Right atrium auricular region (tissue), 2 donors: ENCODE measurements around the gene SCAMP2. TPM values are rescaled to one million over a fixed set of nuclear protein-coding genes. Genes with fewer than 3 reads are reported as not detected.
A peak's percentile ranks its signal among the peaks of the same experiment; 100 is the strongest.
"Not testable (repeated sequence)": the region's sequence is repeated elsewhere in the genome, so short reads cannot be mapped to it uniquely, and the experiment has no call there.

Experiments used
- DNase-seq: peaks from one replicate; pipeline ENCODE4 v3.0.0-alpha.2; 2019; ENCODE audit warnings: low spot score
- H3K27ac ChIP-seq, 2 donors: fragments of 200-600 bp; sonication (generic); 1 replicate in 1 of 2; 2 replicates in 1 of 2; pipeline ENCODE4 v1.5.1; 2016 to 2019
- H3K27me3 ChIP-seq, 2 donors: fragments of 200-600 bp; sonication (generic); one replicate each; pipeline versions ENCODE4 v1.5.1 to v1.6.0; 2017 to 2019
- H3K36me3 ChIP-seq: fragments of 200-600 bp; sonication (generic); one replicate; pipeline ENCODE4 v1.5.1; 2016
- H3K4me1 ChIP-seq, 2 donors: fragments of 200-600 bp; sonication (generic); one replicate each; pipeline versions ENCODE4 v1.5.1 to v1.6.0; 2017 to 2019
- H3K4me3 ChIP-seq, 2 donors: fragments of 200-600 bp; sonication (generic); 1 replicate in 1 of 2; 2 replicates in 1 of 2; pipeline ENCODE4 v1.5.1; 2017 to 2019; ENCODE audit warnings: mild to moderate bottlenecking in 1 of 2, moderate library complexity in 1 of 2
- H3K9me3 ChIP-seq, 2 donors: fragments of 200-600 bp; sonication (generic); one replicate each; pipeline ENCODE4 v1.5.1; 2019
- total RNA-seq, 2 donors: library from RNA; depleted of rRNA; stranded (reverse); fragments of >200 nt; gene quantifications; one replicate each; pipeline ENCODE4 v1.1.0, GENCODE V29; 2016
- TF ChIP-seq, protein P1 (sequence below), 2 donors: fragments of 200-600 bp; sonication (generic); IDR thresholded peaks; one replicate each; pipeline ENCODE4 v1.5.1; 2019; ENCODE audit warnings: antibody characterized with exemption in 2 of 2

SCAMP2 gene, protein sequence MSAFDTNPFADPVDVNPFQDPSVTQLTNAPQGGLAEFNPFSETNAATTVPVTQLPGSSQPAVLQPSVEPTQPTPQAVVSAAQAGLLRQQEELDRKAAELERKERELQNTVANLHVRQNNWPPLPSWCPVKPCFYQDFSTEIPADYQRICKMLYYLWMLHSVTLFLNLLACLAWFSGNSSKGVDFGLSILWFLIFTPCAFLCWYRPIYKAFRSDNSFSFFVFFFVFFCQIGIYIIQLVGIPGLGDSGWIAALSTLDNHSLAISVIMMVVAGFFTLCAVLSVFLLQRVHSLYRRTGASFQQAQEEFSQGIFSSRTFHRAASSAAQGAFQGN
- total RNA-seq: 10 to 100 TPM; 72.3 to 80.9 TPM

GRCh38 chr15:74873036-74873755, at the start of gene SCAMP2:
Gene SCAMP2, minus strand, starts transcription at chr15:74873365. Its CDS starts 110 bp downstream, at chr15:74873255.
- Histone ChIP-seq H3K27me3 (no peaks in the 10 kb centered on the region), H3K27ac (peak within 1 kb of the TSS; percentile 76 to 93), H3K36me3 (no peaks in the 10 kb centered on the region), H3K9me3 (no peaks in the 10 kb centered on the region), H3K4me3 (peak within 1 kb of the TSS; percentile 61 to 76), H3K4me1 (peaks cover 0 to 51% of the 10 kb centered on the region in 2 donors)
- TF ChIP-seq, protein P1, sequence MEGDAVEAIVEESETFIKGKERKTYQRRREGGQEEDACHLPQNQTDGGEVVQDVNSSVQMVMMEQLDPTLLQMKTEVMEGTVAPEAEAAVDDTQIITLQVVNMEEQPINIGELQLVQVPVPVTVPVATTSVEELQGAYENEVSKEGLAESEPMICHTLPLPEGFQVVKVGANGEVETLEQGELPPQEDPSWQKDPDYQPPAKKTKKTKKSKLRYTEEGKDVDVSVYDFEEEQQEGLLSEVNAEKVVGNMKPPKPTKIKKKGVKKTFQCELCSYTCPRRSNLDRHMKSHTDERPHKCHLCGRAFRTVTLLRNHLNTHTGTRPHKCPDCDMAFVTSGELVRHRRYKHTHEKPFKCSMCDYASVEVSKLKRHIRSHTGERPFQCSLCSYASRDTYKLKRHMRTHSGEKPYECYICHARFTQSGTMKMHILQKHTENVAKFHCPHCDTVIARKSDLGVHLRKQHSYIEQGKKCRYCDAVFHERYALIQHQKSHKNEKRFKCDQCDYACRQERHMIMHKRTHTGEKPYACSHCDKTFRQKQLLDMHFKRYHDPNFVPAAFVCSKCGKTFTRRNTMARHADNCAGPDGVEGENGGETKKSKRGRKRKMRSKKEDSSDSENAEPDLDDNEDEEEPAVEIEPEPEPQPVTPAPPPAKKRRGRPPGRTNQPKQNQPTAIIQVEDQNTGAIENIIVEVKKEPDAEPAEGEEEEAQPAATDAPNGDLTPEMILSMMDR (IDR thresholded peaks at IDR 0.05): no peak
- DNase-seq: peak; percentile 94

DNA sequence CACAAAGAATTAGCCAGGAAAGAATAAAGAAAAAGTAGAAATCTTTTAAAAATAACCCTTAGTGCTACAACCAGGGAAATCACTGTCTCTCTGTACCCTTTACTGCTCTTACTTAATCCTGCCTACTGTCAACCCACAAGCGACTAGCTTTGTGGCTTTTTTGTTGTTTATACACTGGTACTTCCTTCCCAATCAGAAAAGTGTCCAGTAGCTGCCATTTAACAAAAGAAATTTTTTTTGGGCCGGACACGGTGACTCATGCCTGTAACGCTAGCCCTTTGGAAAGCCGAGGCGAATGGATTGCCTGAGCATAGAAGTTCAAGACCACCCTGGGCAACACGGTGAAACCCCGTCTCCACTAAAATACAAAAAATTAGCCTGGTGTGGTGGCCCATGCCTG, 47.3 kb upstream of the SCAMP2 start:
- TF ChIP-seq, protein P1 (IDR thresholded peaks at IDR 0.05): no peak
- Histone ChIP-seq H3K36me3 (peaks cover 96% of the 10 kb centered on the region), H3K9me3 (no peaks in the 10 kb centered on the region), H3K4me1 (no peaks in the 10 kb centered on the region), H3K27me3 (no peaks in the 10 kb centered on the region), H3K27ac (no peak overlapping the region), H3K4me3 (no peak overlapping the region)
- no peak for DNase-seq

- no peaks in the 10 kb centered on the region for H3K27me3 ChIP-seq
- no peak for DNase-seq
- H3K4me3 ChIP-seq: no peak overlapping the region
- H3K4me1 ChIP-seq: no peaks in the 10 kb centered on the region
- H3K9me3 ChIP-seq: no peaks in the 10 kb centered on the region
- H3K27ac ChIP-seq: no peak overlapping the region
- peaks cover 95% of the 10 kb centered on the region for H3K36me3 ChIP-seq
- TF ChIP-seq, protein P1 (IDR thresholded peaks at IDR 0.05): no peak
These were observed 44.5 kb upstream of the SCAMP2 start for GRCh38 chr15:74917676-74918075.

DNA sequence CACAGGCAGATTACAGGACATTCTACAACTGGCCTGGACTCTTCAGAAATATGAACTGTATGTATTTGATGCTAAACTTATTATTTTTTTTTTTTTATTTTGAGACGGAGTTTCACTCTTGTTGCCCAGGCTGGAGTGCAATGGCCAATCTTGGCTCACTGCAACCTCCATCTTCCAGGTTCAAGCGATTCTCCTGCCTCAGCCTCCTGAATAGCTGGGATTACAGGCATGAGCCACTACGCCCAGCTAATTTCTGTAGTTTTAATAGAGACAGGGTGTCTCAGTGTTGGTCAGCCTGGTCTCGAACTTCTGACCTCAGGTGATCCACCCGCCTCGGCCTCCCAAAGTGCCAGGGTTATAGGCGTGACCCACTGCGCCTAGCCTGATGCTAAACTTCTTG, 40.6 kb upstream of the SCAMP2 start:
- not testable (repeated sequence) for H3K4me3 ChIP-seq, DNase-seq, H3K27me3 ChIP-seq, H3K27ac ChIP-seq, H3K9me3 ChIP-seq, H3K4me1 ChIP-seq
- peaks cover 64% of the 10 kb centered on the region for H3K36me3 ChIP-seq

- no peak overlapping the region for H3K4me3 ChIP-seq
- DNase-seq: no peak
- no peaks in the 10 kb centered on the region for H3K9me3 ChIP-seq
- no peak overlapping the region for H3K27ac ChIP-seq
- H3K27me3 ChIP-seq: no peaks in the 10 kb centered on the region
- H3K36me3 ChIP-seq: peaks cover 57% of the 10 kb centered on the region
- no peaks in the 10 kb centered on the region for H3K4me1 ChIP-seq
- TF ChIP-seq, protein P1 (IDR thresholded peaks at IDR 0.05): no peak
These were observed 39.9 kb upstream of the SCAMP2 start for GRCh38 chr15:74913041-74913440.

DNA sequence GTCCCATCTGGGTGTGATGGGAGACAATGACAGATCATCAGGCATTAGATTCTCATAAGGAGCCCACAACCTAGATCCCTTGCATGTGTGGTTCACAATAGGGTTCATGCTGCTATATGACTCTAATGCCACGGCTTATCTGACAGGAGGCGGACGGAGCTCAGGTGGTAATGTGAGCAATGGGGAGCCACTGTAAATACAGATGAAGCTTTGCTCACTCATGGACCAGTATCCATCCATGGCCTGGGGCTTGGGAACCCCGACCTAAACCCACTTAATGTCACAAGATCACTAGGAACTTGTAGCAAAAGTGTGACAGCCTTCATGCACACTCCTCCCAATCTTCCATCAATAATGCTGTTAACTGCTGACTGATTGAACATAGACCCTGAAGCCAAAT, 35.5 kb upstream of the SCAMP2 start:
- Histone ChIP-seq H3K27ac (peak overlapping the region in 1 of 2 donors; percentile 97), H3K36me3 (peaks cover 30% of the 10 kb centered on the region)

More for the DNA sequence above, 35.5 kb upstream of the SCAMP2 start:
- H3K4me3 ChIP-seq: no peak overlapping the region
- H3K4me1 ChIP-seq: peaks cover 0 to 24% of the 10 kb centered on the region in 2 donors
- DNase-seq: no peak
- H3K27me3 ChIP-seq: no peaks in the 10 kb centered on the region
- H3K9me3 ChIP-seq: no peaks in the 10 kb centered on the region
- TF ChIP-seq, protein P1 (IDR thresholded peaks at IDR 0.05): no peak
